Hepatocyte (in vitro differentiated cells): ENCODE data around the gene LMLN. TPM values are rescaled to one million over a fixed set of nuclear protein-coding genes. Genes with fewer than 3 reads are reported as not detected.

ENCODE experiments used
- DNase-seq: peaks from one replicate; pipeline ENCODE4 v3.0.0-alpha.2; 2016; ENCODE audit warnings: low spot score
- H2AFZ ChIP-seq: fragments of 200-600 bp; sonication (generic); 2 replicates; pipeline ENCODE4 v1.6.0; 2016; ENCODE audit warnings: antibody characterized with exemption, mild to moderate bottlenecking
- H3K27ac ChIP-seq: fragments of 200-600 bp; sonication (generic); 2 replicates; pipeline ENCODE4 v1.5.1; 2016; ENCODE audit warnings: mild to moderate bottlenecking
- H3K27me3 ChIP-seq: fragments of 200-600 bp; sonication (generic); 2 replicates; pipeline ENCODE4 v1.6.1; 2016
- H3K36me3 ChIP-seq: fragments of 200-600 bp; sonication (generic); replicated peaks from 2 replicates; pipeline ENCODE4 v1.5.1; 2016; ENCODE audit warnings: low read depth; ENCODE audit not compliant: insufficient read depth
- H3K4me1 ChIP-seq: fragments of 200-600 bp; sonication (generic); 2 replicates; pipeline ENCODE4 v1.5.1; 2016; ENCODE audit warnings: mild to moderate bottlenecking, moderate library complexity; ENCODE audit not compliant: insufficient read depth
- H3K4me2 ChIP-seq: fragments of 200-600 bp; sonication (generic); 2 replicates; pipeline ENCODE4 v1.6.0; 2016
- H3K4me3 ChIP-seq: fragments of 200-600 bp; sonication (generic); 2 replicates; pipeline ENCODE4 v1.5.1; 2016; ENCODE audit warnings: mild to moderate bottlenecking
- H3K79me2 ChIP-seq: fragments of 200-600 bp; sonication (generic); 2 replicates; pipeline ENCODE4 v1.6.0; 2017; ENCODE audit warnings: mild to moderate bottlenecking
- H3K9me2 ChIP-seq: fragments of 200-600 bp; sonication (generic); replicated peaks from 2 replicates; pipeline ENCODE4 v1.6.0; 2017; ENCODE audit warnings: mild to moderate bottlenecking; ENCODE audit not compliant: insufficient read depth
- H3K9me3 ChIP-seq: fragments of 200-600 bp; sonication (generic); 2 replicates; pipeline ENCODE4 v1.5.1; 2016; ENCODE audit warnings: low read depth, mild to moderate bottlenecking
- H4K20me1 ChIP-seq: fragments of 200-600 bp; sonication (generic); 2 replicates; pipeline ENCODE4 v1.6.0; 2016; ENCODE audit warnings: mild to moderate bottlenecking; ENCODE audit not compliant: insufficient read depth, poor library complexity, severe bottlenecking
- CTCF ChIP-seq: fragments of 200-600 bp; sonication (generic); IDR thresholded peaks from 2 replicates; pipeline ENCODE4 v1.5.1; 2016; ENCODE audit warnings: antibody characterized with exemption, mild to moderate bottlenecking; ENCODE audit not compliant: poor library complexity
- EZH2 ChIP-seq: fragments of 200-600 bp; sonication (generic); IDR thresholded peaks from 2 replicates; pipeline ENCODE4 v1.6.1; 2016; ENCODE audit warnings: antibody characterized with exemption, mild to moderate bottlenecking, borderline replicate concordance
- EZH2phosphoT487 ChIP-seq: fragments of 200-600 bp; sonication (generic); IDR thresholded peaks from one replicate; pipeline ENCODE4 v1.6.1; 2018; ENCODE audit warnings: antibody characterized with exemption, mild to moderate bottlenecking, low read depth, moderate library complexity; ENCODE audit not compliant: unreplicated experiment, severe bottlenecking
- WGBS: methylation state at CpG from one replicate; pipeline ENCODE4 v1.1.6; 2016; ENCODE audit warnings: low lambda C conversion rate; ENCODE audit errors: missing lambda C conversion rate; 5-methylcytosine and 5-hydroxymethylcytosine counted together
- polyA plus RNA-seq: library from polyadenylated mRNA; unstranded; fragments of >200 nt; fragmentation: Nextera tagmentation; extraction: Ambion mirVana; gene quantifications from 2 replicates; pipeline ENCODE4 v1.2.1, GENCODE V29; 2016
- total RNA-seq: library from RNA; depleted of rRNA; stranded (reverse); fragments of >200 nt; gene quantifications from 2 replicates; pipeline ENCODE4 v1.2.3, GENCODE V29; 2014

Gene LMLN
- total and polyA plus RNA-seq, 2 experiments from 2014 or later = 1.4 to 2.6 TPM

- no peaks in the 10 kb centered on the region for H3K36me3 ChIP-seq
- WGBS = 88% methylated on average over 3 of the region's 3 CpGs
- no peak overlapping the region for H2AFZ ChIP-seq
- H3K4me1 ChIP-seq = no peaks in the 10 kb centered on the region
- no peaks in the 10 kb centered on the region for H4K20me1 ChIP-seq
- no peaks in the 10 kb centered on the region for H3K9me2 ChIP-seq
- H3K4me3 ChIP-seq = no peak overlapping the region
- H3K4me2 ChIP-seq = no peak overlapping the region
- H3K9me3 ChIP-seq = peaks cover 3% of the 10 kb centered on the region
- no peak for TF ChIP-seq EZH2
- no peak for TF ChIP-seq CTCF
- no peak for TF ChIP-seq EZH2phosphoT487
- no peaks in the 10 kb centered on the region for H3K27me3 ChIP-seq
- no peaks in the 10 kb centered on the region for H3K79me2 ChIP-seq
- DNase-seq = no peak
- H3K27ac ChIP-seq = no peak overlapping the region
Observed at GRCh38 chr3:197970588-197970987, 10.6 kb downstream of the LMLN start.

GRCh38 chr3:197974016-197974415 lies 14.0 kb downstream of the LMLN start:
- Histone ChIP-seq H3K9me3 (peaks cover 3% of the 10 kb centered on the region), H3K27me3 (no peaks in the 10 kb centered on the region)
- no peak for TF ChIP-seq EZH2phosphoT487
- TF ChIP-seq EZH2 = no peak
- TF ChIP-seq CTCF = no peak

GRCh38 chr3:197975311-197975710 lies 15.3 kb downstream of the LMLN start:
- Histone ChIP-seq H2AFZ (no peak overlapping the region), H3K9me3 (peaks cover 3% of the 10 kb centered on the region), H3K4me2 (no peak overlapping the region), H3K9me2 (no peaks in the 10 kb centered on the region), H3K27ac (no peak overlapping the region), H3K4me3 (no peak overlapping the region), H3K4me1 (no peaks in the 10 kb centered on the region), H4K20me1 (no peaks in the 10 kb centered on the region), H3K36me3 (no peaks in the 10 kb centered on the region), H3K79me2 (no peaks in the 10 kb centered on the region), H3K27me3 (no peaks in the 10 kb centered on the region)
- TF ChIP-seq EZH2phosphoT487 (no peak), CTCF (no peak), EZH2 (no peak)
- DNase-seq = no peak
- 98% methylated on average over 8 of the region's 8 CpGs for WGBS

More at GRCh38 chr3:197974016-197974415, 14.0 kb downstream of the LMLN start:
- Histone ChIP-seq H3K4me3 (no peak overlapping the region), H3K36me3 (no peaks in the 10 kb centered on the region), H3K4me1 (no peaks in the 10 kb centered on the region), H3K4me2 (no peak overlapping the region), H2AFZ (no peak overlapping the region), H3K9me2 (no peaks in the 10 kb centered on the region), H3K27ac (no peak overlapping the region), H4K20me1 (no peaks in the 10 kb centered on the region), H3K79me2 (no peaks in the 10 kb centered on the region)
- WGBS = 80% methylated on average over 1 of the region's 1 CpG
- DNase-seq = no peak

GRCh38 chr3:197983076-197983475 lies 23.1 kb downstream of the LMLN start:
- WGBS = 97% methylated on average over 1 of the region's 1 CpG

More at GRCh38 chr3:197983076-197983475, 23.1 kb downstream of the LMLN start:
- DNase-seq = no peak
- no peaks in the 10 kb centered on the region for H3K36me3 ChIP-seq
- no peak overlapping the region for H3K4me2 ChIP-seq
- no peak for TF ChIP-seq EZH2
- TF ChIP-seq EZH2phosphoT487 = no peak
- no peak for TF ChIP-seq CTCF
- H3K4me1 ChIP-seq = no peaks in the 10 kb centered on the region
- no peak overlapping the region for H3K27ac ChIP-seq
- no peak overlapping the region for H3K4me3 ChIP-seq
- H4K20me1 ChIP-seq = no peaks in the 10 kb centered on the region
- H3K27me3 ChIP-seq = no peaks in the 10 kb centered on the region
- H2AFZ ChIP-seq = no peak overlapping the region
- no peaks in the 10 kb centered on the region for H3K79me2 ChIP-seq
- no peaks in the 10 kb centered on the region for H3K9me3 ChIP-seq
- H3K9me2 ChIP-seq = no peaks in the 10 kb centered on the region
